HCT116 (cell line): Measurements from ENCODE around the gene TECPR1.

Experiments
- ATF3 ChIP-seq: IDR thresholded peaks from 2 replicates; pipeline ENCODE4 v1.6.1; 2012
- CTCF ChIP-seq, 3 experiments: fragments of 200-600 bp in 1 of 3; sonication (generic) in 1 of 3; IDR thresholded peaks in 2 of 3; conservative IDR thresholded peaks in 1 of 3; 2 replicates each; pipeline ENCODE4 v1.5.1; 2012 to 2017; ENCODE audit warnings: low read depth in 2 of 3, low read length in 2 of 3, antibody characterized with exemption in 1 of 3, borderline replicate concordance in 1 of 3, control low read depth in 1 of 3, mild to moderate bottlenecking in 1 of 3, mixed read lengths in 1 of 3, mixed run types in 1 of 3, moderate library complexity in 1 of 3; ENCODE audit not compliant: insufficient read depth in 1 of 3
- EZH2 ChIP-seq: fragments of 200-600 bp; sonication (generic); IDR thresholded peaks from 2 replicates; pipeline ENCODE4 v1.6.1; 2017; ENCODE audit warnings: antibody characterized with exemption, mixed run types
- EZH2phosphoT487 ChIP-seq: fragments of 200-600 bp; IDR thresholded peaks from 2 replicates; pipeline ENCODE4 v1.6.1; 2018; ENCODE audit warnings: antibody characterized with exemption, borderline replicate concordance
- MAX ChIP-seq: IDR thresholded peaks from 2 replicates; pipeline ENCODE4 v1.6.1; 2012
- POLR2AphosphoS5 ChIP-seq: IDR thresholded peaks from 2 replicates; pipeline ENCODE4 v1.6.1; 2011; ENCODE audit warnings: mild to moderate bottlenecking, low read depth, low read length, moderate library complexity
- SRF ChIP-seq: IDR thresholded peaks from 2 replicates; pipeline ENCODE4 v1.6.1; 2012; ENCODE audit warnings: low read depth
- YY1 ChIP-seq: IDR thresholded peaks from 2 replicates; pipeline ENCODE4 v1.6.1; 2011; ENCODE audit warnings: low read length, low read depth, moderate library complexity, mild to moderate bottlenecking; ENCODE audit not compliant: insufficient replicate concordance; ENCODE audit errors: extremely low read depth

GRCh38 chr7:98251231-98251600 is 816 bp downstream of the TECPR1 start:
- TF ChIP-seq SRF = no peak
- TF ChIP-seq CTCF (IDR thresholded peaks at IDR 0.05 in 2 of 3, conservative IDR thresholded peaks at IDR 0.05 in 1 of 3; ENCODE audit: borderline replicate concordance in 1 of 3, insufficient read depth in 1 of 3, low read depth in 2 of 3, low read length in 2 of 3) = no peak
- TF ChIP-seq EZH2 = no peak
- no peak for TF ChIP-seq YY1
- TF ChIP-seq POLR2AphosphoS5 = no peak
- no peak for TF ChIP-seq EZH2phosphoT487
- no peak for TF ChIP-seq ATF3
- no peak for TF ChIP-seq MAX
